H1 (cell line): Measurements from ENCODE around the gene GRIK1. TPM values are rescaled to one million over a fixed set of nuclear protein-coding genes. Genes with fewer than 3 reads are reported as not detected.

Experiments used
- CTCF ChIA-PET: fragments of 300-600 bp; sonication (Branson Sonifier 250); formaldehyde crosslinking; loops from one replicate; lab custom pipeline; 2021; ENCODE audit not compliant: partially characterized antibody; lab: Charles Lee
- POLR2A ChIA-PET: fragments of 300-600 bp; sonication (Branson Sonifier 250); formaldehyde crosslinking; loops from one replicate; lab custom pipeline; 2021; ENCODE audit warnings: inconsistent platforms; ENCODE audit not compliant: partially characterized antibody; lab: Charles Lee
- DNase-seq, 2 experiments: peaks; one replicate each; pipeline versions ENCODE4 v3.0.0 to v3.0.0-alpha.2; 2010 to 2022; ENCODE audit warnings: low spot score in 2 of 2, low read depth in 1 of 2, mixed read lengths in 1 of 2
- FAIRE-seq: peaks from 2 replicates; lab custom pipeline; 2011; peaks lifted over from hg19 to GRCh38; lab: Jason Lieb, UNC
- H2AFZ ChIP-seq: 2 replicates; pipeline ENCODE4 v1.8.1; 2012; ENCODE audit warnings: low read length, inconsistent platforms
- H2AK5ac ChIP-seq: 2 replicates; pipeline ENCODE4 v1.6.1; 2013; ENCODE audit warnings: low read depth, low read length
- H2BK120ac ChIP-seq: replicated peaks from 2 replicates; pipeline ENCODE3; 2013; ENCODE audit warnings: low read depth, low read length, inconsistent platforms
- H2BK12ac ChIP-seq: 2 replicates; pipeline ENCODE4 v1.6.1; 2013; ENCODE audit warnings: low read depth, low read length
- H2BK15ac ChIP-seq: 2 replicates; pipeline ENCODE4 v1.6.1; 2013; ENCODE audit warnings: low read length
- H2BK20ac ChIP-seq: 2 replicates; pipeline ENCODE4 v1.6.1; 2013; ENCODE audit warnings: low read length
- H2BK5ac ChIP-seq: 2 replicates; pipeline ENCODE4 v1.6.1; 2013; ENCODE audit warnings: low read depth, low read length
- H3K14ac ChIP-seq: 2 replicates; pipeline ENCODE4 v1.6.1; 2013; ENCODE audit warnings: inconsistent platforms; ENCODE audit not compliant: insufficient read length
- H3K18ac ChIP-seq: 2 replicates; pipeline ENCODE4 v1.6.1; 2013; ENCODE audit warnings: low read length; ENCODE audit errors: extremely low read depth
- H3K23ac ChIP-seq: 2 replicates; pipeline ENCODE4 v1.6.1; 2013; ENCODE audit warnings: inconsistent platforms; ENCODE audit not compliant: insufficient read length
- H3K23me2 ChIP-seq: 2 replicates; pipeline ENCODE4 v1.6.1; 2013; ENCODE audit warnings: low read depth, low read length
- H3K27ac ChIP-seq: 2 replicates; pipeline ENCODE4 v1.6.1; 2011; ENCODE audit warnings: low read depth, low read length, inconsistent platforms
- H3K27me3 ChIP-seq, 4 experiments: replicated peaks in 1 of 4; 1 replicate in 1 of 4; 2 replicates in 3 of 4; pipeline versions ENCODE4 v1.6.1 to v1.8.1; 2011 to 2013; ENCODE audit warnings: low read length in 3 of 4, mild to moderate bottlenecking in 3 of 4, inconsistent platforms in 2 of 4, mixed read lengths in 2 of 4, moderate library complexity in 1 of 4; ENCODE audit not compliant: control insufficient read depth in 3 of 4, insufficient read depth in 3 of 4; ENCODE audit errors: extremely low read depth in 1 of 4
- H3K36me3 ChIP-seq, 4 experiments: 2 replicates each; pipeline versions ENCODE4 v1.6.1 to v1.8.1; 2011 to 2013; ENCODE audit warnings: mild to moderate bottlenecking in 4 of 4, low read length in 3 of 4, moderate library complexity in 2 of 4, control low read depth in 1 of 4, inconsistent platforms in 1 of 4; ENCODE audit not compliant: insufficient read depth in 4 of 4, control insufficient read depth in 2 of 4
- H3K4ac ChIP-seq: replicated peaks from 2 replicates; pipeline ENCODE3; 2013; ENCODE audit warnings: low read length, low read depth, mixed read lengths, inconsistent platforms; ENCODE audit not compliant: insufficient read length
- H3K4me1 ChIP-seq, 4 experiments: replicated peaks in 1 of 4; 1 replicate in 1 of 4; 2 replicates in 3 of 4; pipeline versions ENCODE4 v1.6.1 to v1.8.1; 2011 to 2013; ENCODE audit warnings: low read length in 3 of 4, inconsistent platforms in 2 of 4, mixed read lengths in 1 of 4; ENCODE audit not compliant: insufficient read depth in 4 of 4, control insufficient read depth in 3 of 4
- H3K4me2 ChIP-seq, 2 experiments: 2 replicates each; pipeline versions ENCODE4 v1.6.1 to v1.8.1; 2011 to 2013; ENCODE audit warnings: low read depth in 2 of 2, low read length in 2 of 2, control low read depth in 1 of 2, inconsistent platforms in 1 of 2, mild to moderate bottlenecking in 1 of 2; ENCODE audit not compliant: insufficient read depth in 1 of 2
- H3K4me3 ChIP-seq, 4 experiments: fragments of 200-600, 300-600 bp in 1 of 4; sonication (generic), shearing (Covaris generic), sonication (Bioruptor Twin) in 1 of 4; 2 replicates each; pipeline versions ENCODE4 v1.5.1 to v1.8.1; 2011 to 2016; ENCODE audit warnings: low read length in 4 of 4, low read depth in 3 of 4, control low read depth in 2 of 4, inconsistent platforms in 2 of 4, mild to moderate bottlenecking in 2 of 4, mixed read lengths in 1 of 4, moderate library complexity in 1 of 4; ENCODE audit not compliant: insufficient read depth in 2 of 4; ENCODE audit errors: extremely low read depth in 1 of 4
- H3K56ac ChIP-seq: replicated peaks from 2 replicates; pipeline ENCODE3; 2013; ENCODE audit warnings: low read depth, mild to moderate bottlenecking, mixed read lengths, low read length, inconsistent platforms; ENCODE audit not compliant: insufficient read length
- H3K79me1 ChIP-seq: 2 replicates; pipeline ENCODE4 v1.6.1; 2013; ENCODE audit warnings: low read depth, low read length, control low read depth
- H3K79me2 ChIP-seq, 2 experiments: 2 replicates each; pipeline versions ENCODE4 v1.6.1 to v1.8.1; 2012 to 2013; ENCODE audit warnings: low read length in 2 of 2, mild to moderate bottlenecking in 2 of 2, inconsistent platforms in 1 of 2; ENCODE audit not compliant: insufficient read depth in 2 of 2, control insufficient read depth in 1 of 2
- H3K9ac ChIP-seq, 4 experiments: replicated peaks in 1 of 4; 1 replicate in 1 of 4; 2 replicates in 3 of 4; pipeline versions ENCODE4 v1.6.1 to v1.8.1; 2011 to 2013; ENCODE audit warnings: low read depth in 3 of 4, low read length in 3 of 4, control low read depth in 2 of 4, mild to moderate bottlenecking in 2 of 4, moderate library complexity in 2 of 4, inconsistent platforms in 1 of 4; ENCODE audit errors: extremely low read depth in 1 of 4
- H3K9me3 ChIP-seq, 2 experiments: 2 replicates each; pipeline versions ENCODE4 v1.6.1 to v1.8.1; 2012 to 2013; ENCODE audit warnings: mild to moderate bottlenecking in 2 of 2, moderate library complexity in 2 of 2, control low read depth in 1 of 2, inconsistent platforms in 1 of 2, low read depth in 1 of 2, low read length in 1 of 2, mixed read lengths in 1 of 2; ENCODE audit not compliant: insufficient read depth in 2 of 2
- H4K20me1 ChIP-seq, 2 experiments: replicated peaks in 1 of 2; 2 replicates each; pipeline versions ENCODE3 to v1.8.1; 2011 to 2013; ENCODE audit warnings: inconsistent platforms in 2 of 2, low read length in 2 of 2, mild to moderate bottlenecking in 1 of 2; ENCODE audit not compliant: insufficient read depth in 2 of 2, control insufficient read depth in 1 of 2
- H4K5ac ChIP-seq: 2 replicates; pipeline ENCODE4 v1.6.1; 2013; ENCODE audit warnings: low read length, low read depth, mixed read lengths, inconsistent platforms; ENCODE audit not compliant: insufficient read length
- H4K8ac ChIP-seq: 2 replicates; pipeline ENCODE4 v1.8.0; 2013; ENCODE audit warnings: mild to moderate bottlenecking, moderate library complexity, low read length, inconsistent platforms; ENCODE audit not compliant: insufficient read depth; ENCODE audit errors: extremely low read depth
- H4K91ac ChIP-seq: replicated peaks from 2 replicates; pipeline ENCODE3; 2013; ENCODE audit warnings: low read length, mixed read lengths, inconsistent platforms; ENCODE audit not compliant: insufficient read length
- BRCA1 ChIP-seq: IDR thresholded peaks from 2 replicates; pipeline ENCODE4 v1.6.1; 2012; ENCODE audit warnings: low read depth, low read length, improper control_type of control experiment
- CBX5 ChIP-seq: fragments of 300-800, 300-1000 bp; sonication (generic); IDR thresholded peaks from 2 replicates; pipeline ENCODE4 v1.7.1; 2016; ENCODE audit warnings: antibody characterized with exemption, low read length, low read depth
- CEBPB ChIP-seq: IDR thresholded peaks from 2 replicates; pipeline ENCODE4 v1.6.1; 2012; ENCODE audit warnings: low read depth, low read length
- EGR1 ChIP-seq: IDR thresholded peaks from 2 replicates; pipeline ENCODE4 v1.6.1; 2011; ENCODE audit warnings: low read depth, low read length, borderline replicate concordance
- EZH2 ChIP-seq: fragments of 200-600 bp; sonication (generic); IDR thresholded peaks from 2 replicates; pipeline ENCODE4 v1.7.1; 2012; ENCODE audit warnings: low read depth, mild to moderate bottlenecking, moderate library complexity, low read length, inconsistent platforms; ENCODE audit not compliant: severe bottlenecking
- FOSL1 ChIP-seq: IDR thresholded peaks from 2 replicates; pipeline ENCODE4 v1.6.1; 2011; ENCODE audit warnings: mild to moderate bottlenecking, low read depth, low read length, moderate library complexity; ENCODE audit not compliant: insufficient read depth
- KDM1A ChIP-seq: fragments of 200-600, 300-600 bp; sonication (generic); IDR thresholded peaks from 2 replicates; pipeline ENCODE4 v1.7.1; 2016; ENCODE audit warnings: mild to moderate bottlenecking, low read length, borderline replicate concordance
- NRF1 ChIP-seq: IDR thresholded peaks from 2 replicates; pipeline ENCODE4 v1.6.1; 2011; ENCODE audit warnings: mild to moderate bottlenecking, low read depth, low read length, improper control_type of control experiment
- POLR2A ChIP-seq, 2 experiments: IDR thresholded peaks; 1 replicate in 1 of 2; 2 replicates in 1 of 2; pipeline ENCODE4 v1.6.1; 2011; ENCODE audit warnings: low read depth in 2 of 2, low read length in 2 of 2, mild to moderate bottlenecking in 2 of 2; ENCODE audit errors: control extremely low read depth in 1 of 2
- POLR2AphosphoS5 ChIP-seq: IDR thresholded peaks from 2 replicates; pipeline ENCODE4 v1.6.1; 2011; ENCODE audit warnings: low read depth, low read length
- POU5F1 ChIP-seq: IDR thresholded peaks from 2 replicates; pipeline ENCODE4 v1.6.1; 2011; ENCODE audit warnings: low read depth, mild to moderate bottlenecking, low read length, moderate library complexity
- RBBP5 ChIP-seq: IDR thresholded peaks from 2 replicates; pipeline ENCODE4 v1.7.1; 2012; ENCODE audit warnings: low read depth, mild to moderate bottlenecking, inconsistent platforms, low read length, moderate library complexity, borderline replicate concordance
- SIRT6 ChIP-seq: IDR thresholded peaks from one replicate; pipeline ENCODE4 v1.7.1; 2012; ENCODE audit warnings: low read length, inconsistent platforms
- SUZ12 ChIP-seq: fragments of 200-600 bp; sonication (generic); IDR thresholded peaks from 2 replicates; pipeline ENCODE4 v1.6.1; 2012; ENCODE audit warnings: mild to moderate bottlenecking, inconsistent platforms, low read length, moderate library complexity, mixed read lengths
- TAF7 ChIP-seq: optimal IDR thresholded peaks from 2 replicates; pipeline ENCODE3; 2011; ENCODE audit warnings: low read depth, mild to moderate bottlenecking, inconsistent platforms, low read length, moderate library complexity, borderline replicate concordance
- TEAD4 ChIP-seq: IDR thresholded peaks from 2 replicates; pipeline ENCODE4 v1.6.1; 2012; ENCODE audit warnings: low read depth, low read length, inconsistent platforms, mixed read lengths
- ZNF274 ChIP-seq: IDR thresholded peaks from 2 replicates; pipeline ENCODE4 v1.7.0; 2012; ENCODE audit warnings: low read length, borderline replicate concordance; ENCODE audit errors: extremely low read depth
- WGBS, 2 experiments: shearing (Covaris generic) in 1 of 2; methylation state at CpG; one replicate each; pipeline versions ENCODE4 v1.1.6 to v1.1.7; 2013 to 2015; ENCODE audit warnings: low lambda C conversion rate in 2 of 2, mixed read lengths in 2 of 2, inconsistent platforms in 1 of 2, low coverage in 1 of 2, missing lambda C conversion rate in 1 of 2; ENCODE audit not compliant: insufficient replicate concordance in 2 of 2, insufficient coverage in 1 of 2, insufficient read length in 1 of 2; ENCODE audit errors: extremely low coverage in 1 of 2, missing lambda C conversion rate in 1 of 2; 5-methylcytosine and 5-hydroxymethylcytosine counted together
- polyA plus RNA-seq, 7 experiments: library from polyadenylated mRNA; depleted of rRNA in 3 of 7; stranded (reverse) in 5 of 7; unstranded in 2 of 7; fragments of >200 nt in 5 of 7; fragments of 200-250 nt in 2 of 7; gene quantifications; 1 replicate in 5 of 7; 2 replicates in 1 of 7; 4 replicates in 1 of 7; pipeline versions ENCODE4 v1.2.1 to v1.2.3, GENCODE V29; 2011 to 2013; ENCODE audit warnings: missing spikeins in 2 of 7, mixed read lengths in 2 of 7
- total RNA-seq: library from RNA; stranded (reverse); fragmentation: NEBNext Ultra II Directional; extraction: Animal tissue kit (Norgen Biotek cat#: 25700); gene quantifications from 2 replicates; pipeline ENCODE4 v1.2.1, GENCODE V29; 2021

GRIK1 gene
- total and polyA plus RNA-seq, 2 of the 8 experiments (the other 6 are each of a cell fraction or from before 2014, with no cell fraction given), result 0.11 to 0.32 TPM

GRCh38 chr21:29777160-29777559, 162.6 kb downstream of the GRIK1 start:
- H3K14ac ChIP-seq, result no peak overlapping the region
- no peak overlapping the region for H4K91ac ChIP-seq
- FAIRE-seq (no peak), DNase-seq (no peak)
- H3K9me3 ChIP-seq, result no peaks in the 10 kb centered on the region
- no peak overlapping the region for H3K4ac ChIP-seq
- no peak overlapping the region for H2BK120ac ChIP-seq
- H4K20me1 ChIP-seq, result no peaks in the 10 kb centered on the region
- H3K4me2 ChIP-seq, result no peak overlapping the region
- H2BK5ac ChIP-seq, result no peak overlapping the region
- no peaks in the 10 kb centered on the region for H3K23me2 ChIP-seq
- H4K5ac ChIP-seq, result no peak overlapping the region
- H3K36me3 ChIP-seq, result no peaks in the 10 kb centered on the region
- H3K27me3 ChIP-seq, result no peaks in the 10 kb centered on the region
- no peak overlapping the region for H2BK12ac ChIP-seq
- no peak overlapping the region for H3K9ac ChIP-seq
- H3K18ac ChIP-seq, result no peak overlapping the region
- no peak overlapping the region for H3K4me3 ChIP-seq
- H3K79me1 ChIP-seq, result no peaks in the 10 kb centered on the region
- CTCF ChIA-PET, result no interaction called here
- WGBS, 2 experiments, result 100% methylated on average over 2 of the region's 2 CpGs; no CpG with 5 or more reads in 1 of the 2 experiments
- H3K79me2 ChIP-seq, result no peaks in the 10 kb centered on the region
- H4K8ac ChIP-seq, result no peak overlapping the region
- POLR2A ChIA-PET, result no interaction called here
- H2AFZ ChIP-seq, result no peak overlapping the region
- no peak overlapping the region for H3K23ac ChIP-seq
- H3K56ac ChIP-seq, result no peak overlapping the region
- no peak overlapping the region for H3K27ac ChIP-seq
- peaks cover 0 to 3% (median 0%) of the 10 kb centered on the region in 4 experiments; a peak in 1 of 7 replicates for H3K4me1 ChIP-seq
- no peak overlapping the region for H2AK5ac ChIP-seq
- H2BK20ac ChIP-seq, result no peak overlapping the region
- H2BK15ac ChIP-seq, result no peak overlapping the region
- TF ChIP-seq TEAD4, result no peak
- TF ChIP-seq BRCA1, result no peak
- TF ChIP-seq POU5F1, result no peak
- TF ChIP-seq CEBPB, result no peak
- TF ChIP-seq NRF1, result no peak
- TF ChIP-seq RBBP5, result no peak
- TF ChIP-seq CBX5, result no peak
- TF ChIP-seq SUZ12, result no peak
- TF ChIP-seq SIRT6, result no peak
- no peak for TF ChIP-seq TAF7
- TF ChIP-seq FOSL1, result no peak
- no peak for TF ChIP-seq EGR1
- TF ChIP-seq POLR2AphosphoS5, result no peak
- TF ChIP-seq KDM1A, result no peak
- TF ChIP-seq POLR2A (IDR thresholded peaks at IDR 0.05; ENCODE audit: control extremely low read depth in 1 of 2, low read depth in 2 of 2, low read length in 2 of 2), result no peak
- no peak for TF ChIP-seq EZH2
- no peak for TF ChIP-seq ZNF274
